ENCODE data around the gene FCHO1. TPM values are rescaled to one million over a fixed set of nuclear protein-coding genes. Genes with fewer than 3 reads are reported as not detected.

FCHO1 gene
- total RNA-seq, 1 experiment from 2014 or later, result 1.1 TPM

- H3K27me3 ChIP-seq (ENCODE audit: control insufficient read depth, insufficient read depth, low read length), result no peaks in the 10 kb centered on the region
- intact Hi-C loops (cut with micrococcal nuclease; ENCODE audit: unreplicated experiment) (no loop called here), in situ Hi-C loops (cut with HindIII; ENCODE audit: low pct_unique_long_range_greater_than_20kb, low sequenced_read_pairs) (no loop called here)
- ChIA-PET POLR2A (interaction anchor here (0.7 kb wide), 1 partner anchor 29 kb away, joined by 5 read pairs; no protein-coding TSS in a partner anchor), CTCF (interaction anchor here (0.6 to 0.7 kb wide), 2 partner anchors 48 to 56 kb away, joined by 3 to 4 read pairs; no protein-coding TSS in a partner anchor)
- H3K27ac ChIP-seq (ENCODE audit: low read length), result no peak overlapping the region
- peak; percentile 68 for DNase-seq (ENCODE audit: low read depth, low spot score)
- H3K4me3 ChIP-seq (ENCODE audit: low read depth in 2 of 2, low read length in 2 of 2), result peak overlapping the region; percentile 57 to 83
- H3K36me3 ChIP-seq (ENCODE audit: control insufficient read depth, insufficient read depth, low read length), result no peaks in the 10 kb centered on the region
- TF ChIP-seq REST (IDR thresholded peaks at IDR 0.05; ENCODE audit: insufficient read depth in 1 of 2, low read depth in 2 of 2, low read length in 1 of 2) (no peak), SIN3A (IDR thresholded peaks at IDR 0.05; ENCODE audit: borderline replicate concordance, insufficient read depth, low read depth, low read length) (no peak), CTCF (IDR thresholded peaks at IDR 0.05) (no peak), POLR2AphosphoS5 (IDR thresholded peaks at IDR 0.05; ENCODE audit: low read depth, low read length) (no peak), TCF7L2 (IDR thresholded peaks at IDR 0.05; ENCODE audit: low read depth, low read length) (no peak)
- no TSS peak for BruUV-seq (replicated peaks)
- ATAC-seq, result peak; percentile 89
- no peaks in the 10 kb centered on the region for H3K4me1 ChIP-seq (ENCODE audit: control insufficient read depth, insufficient read depth, low read length)
- no peaks in the 10 kb centered on the region for H3K9me3 ChIP-seq (ENCODE audit: control insufficient read depth, insufficient read depth, low read depth, low read length)
These were observed 79.5 kb downstream of the FCHO1 start for GRCh38 chr19:17830567-17831418.

GRCh38 chr19:17831419-17831888 is 80.2 kb downstream of the FCHO1 start:
- DNase-seq (ENCODE audit: low read depth, low spot score) (no peak), ATAC-seq (no peak)
- H3K4me3 ChIP-seq (ENCODE audit: low read depth in 2 of 2, low read length in 2 of 2), result peak overlapping the region; percentile 33 to 53
- in situ Hi-C loops (cut with HindIII; ENCODE audit: low pct_unique_long_range_greater_than_20kb, low sequenced_read_pairs), result no loop called here
- no TSS peak for BruUV-seq (replicated peaks)
- H3K27me3 ChIP-seq (ENCODE audit: control insufficient read depth, insufficient read depth, low read length), result no peaks in the 10 kb centered on the region
- H3K9me3 ChIP-seq (ENCODE audit: control insufficient read depth, insufficient read depth, low read depth, low read length), result no peaks in the 10 kb centered on the region
- no peaks in the 10 kb centered on the region for H3K4me1 ChIP-seq (ENCODE audit: control insufficient read depth, insufficient read depth, low read length)
- intact Hi-C loops (cut with micrococcal nuclease; ENCODE audit: unreplicated experiment), result no loop called here
- no peaks in the 10 kb centered on the region for H3K36me3 ChIP-seq (ENCODE audit: control insufficient read depth, insufficient read depth, low read length)
- TF ChIP-seq CTCF (IDR thresholded peaks at IDR 0.05) (no peak), TCF7L2 (IDR thresholded peaks at IDR 0.05; ENCODE audit: low read depth, low read length) (no peak), SIN3A (IDR thresholded peaks at IDR 0.05; ENCODE audit: borderline replicate concordance, insufficient read depth, low read depth, low read length) (no peak), POLR2AphosphoS5 (IDR thresholded peaks at IDR 0.05; ENCODE audit: low read depth, low read length) (no peak), REST (IDR thresholded peaks at IDR 0.05; ENCODE audit: insufficient read depth in 1 of 2, low read depth in 2 of 2, low read length in 1 of 2) (no peak)
- no peak overlapping the region for H3K27ac ChIP-seq (ENCODE audit: low read length)
- ChIA-PET POLR2A (no interaction called here), CTCF (interaction anchor here (0.7 kb wide), 1 partner anchor 49 kb away, joined by 3 read pairs; no protein-coding TSS in a partner anchor)

All from Panc1 (cell line).